SK-N-SH treated with all-trans-retinoic acid at 6 μM for 48 hours (cell line): ENCODE data around the gene BNC2.

Source experiments
- CSDC2 ChIP-seq: fragments of 250-450 bp; sonication (Bioruptor Pico); IDR thresholded peaks from 2 replicates; pipeline ENCODE4 v1.5.0; 2020; ENCODE audit warnings: mild to moderate bottlenecking, moderate library complexity
- RARB ChIP-seq: fragments of 250-450 bp; sonication (Bioruptor Pico); IDR thresholded peaks from 2 replicates; pipeline ENCODE4 v1.8.0; 2021; ENCODE audit warnings: mild to moderate bottlenecking, moderate library complexity
- TOX ChIP-seq: fragments of 250-450 bp; sonication (Bioruptor Pico); IDR thresholded peaks from 2 replicates; pipeline ENCODE4 v1.8.0; 2021; ENCODE audit warnings: mild to moderate bottlenecking, moderate library complexity, borderline replicate concordance
- TF ChIP-seq, protein P1 (sequence below): fragments of 250-450 bp; sonication (Bioruptor Pico); IDR thresholded peaks from 2 replicates; pipeline ENCODE4 v1.5.1; 2020; ENCODE audit warnings: low read depth, mild to moderate bottlenecking, moderate library complexity
- TF ChIP-seq, protein P2 (sequence below): fragments of 250-450 bp; sonication (Bioruptor Pico); IDR thresholded peaks from 2 replicates; pipeline ENCODE4 v1.8.0; 2021; ENCODE audit warnings: low read depth, mild to moderate bottlenecking, moderate library complexity, borderline replicate concordance
- TF ChIP-seq, protein P3 (sequence below): fragments of 250-450 bp; sonication (Bioruptor Pico); IDR thresholded peaks from 2 replicates; pipeline ENCODE4 v1.8.0; 2020; ENCODE audit warnings: mild to moderate bottlenecking, moderate library complexity, borderline replicate concordance

DNA sequence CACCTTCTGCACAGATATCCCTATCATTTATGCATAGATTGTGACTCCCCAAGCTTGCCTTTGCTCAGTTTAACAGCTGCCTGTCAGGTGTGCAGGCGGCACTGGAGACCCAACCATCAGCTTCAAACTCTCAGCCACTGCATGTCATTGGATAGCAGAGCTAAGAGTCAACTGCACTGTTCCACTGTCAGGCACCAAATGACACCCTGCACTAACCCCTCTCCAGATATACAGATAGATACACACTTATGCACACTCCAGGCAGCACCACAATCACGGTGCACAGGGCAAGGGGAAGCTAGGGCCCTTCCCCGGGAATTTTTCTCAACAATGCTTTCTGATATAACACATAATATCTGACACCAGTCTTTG, 142.3 kb downstream of the BNC2 start:
- TF ChIP-seq RARB (CRISPR knock-in tag) (no peak), TOX (CRISPR knock-in tag) (no peak), CSDC2 (CRISPR knock-in tag) (no peak)
- TF ChIP-seq, protein P1, sequence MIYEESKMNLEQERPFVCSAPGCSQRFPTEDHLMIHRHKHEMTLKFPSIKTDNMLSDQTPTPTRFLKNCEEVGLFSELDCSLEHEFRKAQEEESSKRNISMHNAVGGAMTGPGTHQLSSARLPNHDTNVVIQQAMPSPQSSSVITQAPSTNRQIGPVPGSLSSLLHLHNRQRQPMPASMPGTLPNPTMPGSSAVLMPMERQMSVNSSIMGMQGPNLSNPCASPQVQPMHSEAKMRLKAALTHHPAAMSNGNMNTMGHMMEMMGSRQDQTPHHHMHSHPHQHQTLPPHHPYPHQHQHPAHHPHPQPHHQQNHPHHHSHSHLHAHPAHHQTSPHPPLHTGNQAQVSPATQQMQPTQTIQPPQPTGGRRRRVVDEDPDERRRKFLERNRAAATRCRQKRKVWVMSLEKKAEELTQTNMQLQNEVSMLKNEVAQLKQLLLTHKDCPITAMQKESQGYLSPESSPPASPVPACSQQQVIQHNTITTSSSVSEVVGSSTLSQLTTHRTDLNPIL (CRISPR knock-in tag), result no peak
- TF ChIP-seq, protein P2, sequence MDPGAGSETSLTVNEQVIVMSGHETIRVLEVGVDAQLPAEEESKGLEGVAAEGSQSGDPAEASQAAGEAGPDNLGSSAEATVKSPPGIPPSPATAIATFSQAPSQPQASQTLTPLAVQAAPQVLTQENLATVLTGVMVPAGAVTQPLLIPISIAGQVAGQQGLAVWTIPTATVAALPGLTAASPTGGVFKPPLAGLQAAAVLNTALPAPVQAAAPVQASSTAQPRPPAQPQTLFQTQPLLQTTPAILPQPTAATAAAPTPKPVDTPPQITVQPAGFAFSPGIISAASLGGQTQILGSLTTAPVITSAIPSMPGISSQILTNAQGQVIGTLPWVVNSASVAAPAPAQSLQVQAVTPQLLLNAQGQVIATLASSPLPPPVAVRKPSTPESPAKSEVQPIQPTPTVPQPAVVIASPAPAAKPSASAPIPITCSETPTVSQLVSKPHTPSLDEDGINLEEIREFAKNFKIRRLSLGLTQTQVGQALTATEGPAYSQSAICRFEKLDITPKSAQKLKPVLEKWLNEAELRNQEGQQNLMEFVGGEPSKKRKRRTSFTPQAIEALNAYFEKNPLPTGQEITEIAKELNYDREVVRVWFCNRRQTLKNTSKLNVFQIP, result no peak
- TF ChIP-seq, protein P3, sequence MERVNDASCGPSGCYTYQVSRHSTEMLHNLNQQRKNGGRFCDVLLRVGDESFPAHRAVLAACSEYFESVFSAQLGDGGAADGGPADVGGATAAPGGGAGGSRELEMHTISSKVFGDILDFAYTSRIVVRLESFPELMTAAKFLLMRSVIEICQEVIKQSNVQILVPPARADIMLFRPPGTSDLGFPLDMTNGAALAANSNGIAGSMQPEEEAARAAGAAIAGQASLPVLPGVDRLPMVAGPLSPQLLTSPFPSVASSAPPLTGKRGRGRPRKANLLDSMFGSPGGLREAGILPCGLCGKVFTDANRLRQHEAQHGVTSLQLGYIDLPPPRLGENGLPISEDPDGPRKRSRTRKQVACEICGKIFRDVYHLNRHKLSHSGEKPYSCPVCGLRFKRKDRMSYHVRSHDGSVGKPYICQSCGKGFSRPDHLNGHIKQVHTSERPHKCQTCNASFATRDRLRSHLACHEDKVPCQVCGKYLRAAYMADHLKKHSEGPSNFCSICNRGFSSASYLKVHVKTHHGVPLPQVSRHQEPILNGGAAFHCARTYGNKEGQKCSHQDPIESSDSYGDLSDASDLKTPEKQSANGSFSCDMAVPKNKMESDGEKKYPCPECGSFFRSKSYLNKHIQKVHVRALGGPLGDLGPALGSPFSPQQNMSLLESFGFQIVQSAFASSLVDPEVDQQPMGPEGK (CRISPR knock-in tag), result no peak
